Hematopoietic multipotent progenitor cell treated with erythropoietin and hydrocortisone succinate and interleukin-3 and kit ligand, for 4 days (in vitro differentiated cells): Measurements from ENCODE around the gene DISP3.

Experiments
- DNase-seq: peaks from one replicate; pipeline ENCODE4 v3.0.0-alpha.2; 2015

DISP3 gene

DNA sequence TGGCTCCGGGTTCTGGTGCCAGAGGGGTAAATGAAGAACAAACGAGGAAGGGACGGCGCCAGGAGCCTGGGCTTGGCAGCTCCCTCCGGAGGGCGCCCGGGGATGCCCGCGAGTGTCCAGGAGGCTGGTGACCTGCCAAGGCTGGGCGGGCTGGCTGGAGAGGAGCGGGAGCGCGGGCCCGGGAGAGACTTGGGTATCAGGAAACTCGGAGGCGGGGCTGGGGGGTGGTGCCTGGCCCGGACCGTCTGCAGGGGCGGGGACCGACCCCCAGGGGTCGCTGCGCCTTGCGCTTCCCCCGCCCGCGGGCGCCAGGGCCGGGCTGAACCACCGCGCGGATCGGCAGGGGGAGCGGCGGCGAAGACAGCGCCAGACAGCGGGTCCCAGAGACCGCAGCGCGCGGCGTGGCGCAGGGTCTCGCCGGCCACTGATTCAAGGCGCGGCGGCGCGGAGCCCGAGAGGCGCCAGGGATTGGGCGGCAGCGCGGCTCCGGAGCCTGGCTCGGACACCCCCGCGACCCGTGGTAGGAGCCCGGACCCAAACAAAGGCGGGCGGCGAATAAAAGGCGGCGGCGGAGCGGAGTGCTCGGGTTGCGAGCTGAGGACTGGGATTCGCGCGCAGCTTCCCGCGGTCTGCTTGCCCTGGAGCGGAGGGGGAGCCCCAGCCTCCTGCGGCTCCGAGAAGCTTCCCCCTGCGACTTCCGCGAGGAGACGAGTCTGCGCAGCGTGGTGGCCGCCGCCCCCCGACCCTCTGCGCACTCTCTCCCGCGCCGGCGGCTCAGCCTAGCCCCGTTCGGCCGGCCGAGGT is at the start of gene DISP3:
Gene DISP3 (plus strand): TSS at position 585 of the 804 bp plus-strand sequence. CDS start 21,838 bp downstream, outside the sequence.
- DNase-seq, result peak; percentile 85

- no peak for DNase-seq
Measured at GRCh38 chr1:11429226-11429625, 49.7 kb upstream of the DISP3 start.

GRCh38 chr1:11429935-11430334 is 49.0 kb upstream of the DISP3 start:
- DNase-seq, result no peak

- no peak for DNase-seq
Measured at GRCh38 chr1:11431941-11432507, 46.9 kb upstream of the DISP3 start.

DNA sequence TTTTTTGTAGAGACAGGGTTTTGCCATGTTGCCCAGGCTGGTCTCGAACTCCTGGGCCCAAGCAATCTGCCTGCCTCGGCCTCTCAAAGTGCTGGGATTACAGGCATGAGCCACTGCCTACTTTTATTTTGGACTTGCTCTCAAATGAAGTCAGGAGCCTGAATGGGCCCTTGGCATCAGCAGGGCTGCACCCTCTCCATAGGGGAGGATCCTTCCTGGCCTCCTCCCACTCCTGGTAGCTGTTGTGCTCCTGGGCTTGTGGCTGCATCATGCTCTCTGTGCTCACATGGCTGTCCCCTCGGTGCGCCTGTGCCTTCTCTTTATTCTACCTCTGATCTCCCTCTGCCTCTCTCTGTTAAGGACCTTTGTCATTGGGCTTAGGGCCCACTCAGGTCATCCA is 46.4 kb upstream of the DISP3 start:
- no peak for DNase-seq

- no peak for DNase-seq
Measured at GRCh38 chr1:11434501-11434900, 44.5 kb upstream of the DISP3 start.

DNA sequence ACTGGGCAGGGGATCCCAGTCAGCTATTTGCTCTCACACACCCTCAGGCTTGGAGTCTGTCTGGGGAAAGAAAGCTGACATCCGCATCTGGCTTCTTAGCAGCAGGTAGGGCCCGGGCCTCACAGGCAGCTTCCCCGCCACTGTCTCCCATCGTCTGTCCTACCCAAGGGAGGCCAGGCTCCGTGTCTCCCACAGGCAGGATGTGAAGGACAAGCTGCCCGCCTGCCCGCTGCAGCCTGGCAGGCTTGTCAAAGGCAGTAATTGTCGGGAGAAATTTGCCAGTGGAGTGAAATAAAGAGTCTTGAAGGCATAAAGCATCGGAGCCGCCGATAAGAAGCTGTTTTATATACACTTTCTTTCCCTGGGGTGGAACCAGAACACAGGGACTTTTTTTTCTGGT is 44.0 kb upstream of the DISP3 start:
- DNase-seq, result no peak

DNA sequence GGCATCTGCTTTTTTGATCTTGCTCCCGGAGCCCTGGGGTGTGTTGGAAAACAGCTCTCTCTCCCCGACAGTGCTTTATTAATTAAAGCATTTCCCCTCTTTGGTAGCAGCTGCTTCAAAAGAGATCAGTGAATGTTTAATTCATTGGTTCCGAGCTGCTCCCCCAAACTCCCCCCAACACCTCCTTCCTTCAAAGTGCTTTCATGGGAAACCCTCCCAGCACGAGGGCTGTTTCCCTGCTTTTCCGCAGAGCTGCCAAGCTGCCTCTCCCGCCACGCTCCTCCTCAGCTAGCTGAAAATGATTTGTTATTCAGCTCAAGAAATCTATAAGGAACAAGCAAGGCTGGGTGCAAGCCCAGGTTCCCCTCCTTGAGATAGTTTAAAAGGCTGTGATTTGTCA is 40.0 kb upstream of the DISP3 start:
- DNase-seq, result no peak

DNA sequence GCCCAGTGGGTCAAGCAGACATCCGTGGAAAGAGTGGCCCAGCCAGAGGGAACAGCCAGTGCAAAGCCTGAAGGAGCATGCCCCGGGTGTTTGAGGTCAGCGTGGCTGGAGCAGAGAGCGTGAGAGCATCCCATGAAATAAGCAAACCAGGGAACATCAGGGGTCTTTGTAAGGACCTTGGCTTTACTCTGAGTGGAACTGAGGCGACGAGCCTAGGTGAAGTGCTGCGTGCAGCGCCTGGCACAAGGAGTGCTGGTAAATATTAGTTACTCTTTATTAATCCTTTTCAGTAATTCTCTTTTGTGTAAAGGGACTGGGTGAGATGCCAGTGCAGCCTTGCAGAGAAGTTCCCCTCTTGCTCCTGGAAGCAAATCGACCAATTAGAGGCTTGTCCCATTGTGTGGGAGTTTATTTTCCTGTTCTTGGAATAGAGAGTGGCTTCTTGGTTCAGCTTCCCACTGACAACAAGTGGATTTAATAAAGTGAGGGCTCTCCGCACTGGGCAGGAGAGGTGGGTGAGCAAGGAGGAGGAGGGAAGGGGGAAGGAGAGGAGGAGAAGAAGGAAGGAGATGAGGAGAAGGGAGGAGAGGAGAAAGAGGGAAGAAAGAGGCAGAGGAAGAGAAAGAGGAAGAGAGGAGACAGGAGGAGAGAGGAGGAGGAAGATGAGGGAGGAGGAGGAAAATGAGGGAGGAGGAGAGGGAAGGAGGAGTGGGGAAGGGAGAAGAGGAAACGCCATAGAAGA is 37.6 kb upstream of the DISP3 start:
- no peak for DNase-seq

GRCh38 chr1:11443043-11443442 is 35.9 kb upstream of the DISP3 start:
- DNase-seq, result no peak

DNA sequence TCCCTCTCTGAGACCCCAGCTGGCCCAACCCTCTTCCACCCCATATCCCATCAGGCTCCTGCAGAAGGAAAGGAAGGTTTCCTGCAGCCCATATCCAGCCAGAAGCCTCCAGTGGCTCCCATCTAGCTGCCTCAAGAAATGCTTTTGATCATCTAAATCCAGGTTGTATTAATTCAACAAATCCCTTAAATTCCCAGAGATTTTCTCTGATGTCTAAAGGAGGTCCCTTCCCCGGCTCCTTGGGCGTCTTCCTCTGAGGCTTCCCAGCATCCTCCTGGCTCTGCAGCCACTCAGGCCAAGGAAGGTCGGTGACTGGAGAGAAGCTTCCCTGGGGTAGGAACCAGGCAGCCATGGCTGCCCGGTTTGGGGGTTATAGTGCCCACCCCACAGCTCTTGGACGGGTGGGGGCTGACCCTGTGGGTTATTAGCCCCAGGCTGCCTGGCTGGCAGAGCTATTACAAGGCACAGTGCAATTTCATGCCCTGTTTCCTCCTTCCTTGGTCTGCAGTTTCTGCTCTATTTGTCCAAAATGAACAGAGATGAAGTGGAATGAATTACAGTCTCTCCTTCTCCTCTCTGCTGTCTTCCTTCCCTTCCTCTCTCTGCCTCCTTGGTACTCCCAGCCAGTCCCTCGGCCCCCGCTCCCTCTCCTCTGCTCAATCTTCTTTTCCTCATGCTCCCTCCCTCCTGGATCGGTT is 34.8 kb upstream of the DISP3 start:
- no peak for DNase-seq

DNA sequence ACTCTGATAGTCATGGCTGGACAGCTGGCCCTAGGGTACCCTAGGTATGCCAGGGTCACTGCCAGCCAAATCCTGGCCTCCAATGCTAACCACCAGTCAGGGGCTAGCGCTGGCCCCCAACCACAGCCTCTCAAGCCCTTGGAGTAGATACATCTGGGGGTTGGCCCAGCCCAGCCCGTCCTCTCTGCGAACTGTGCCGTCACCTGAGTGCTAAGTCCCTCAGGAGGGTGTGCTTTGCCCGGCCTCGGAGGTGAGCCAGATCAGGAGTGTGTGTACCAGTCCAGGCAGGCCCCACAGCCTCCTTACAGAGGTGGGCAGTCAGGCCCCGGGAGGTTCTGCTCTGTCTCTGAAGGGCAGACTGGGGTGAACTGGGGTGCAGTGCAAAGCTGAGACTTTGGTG is 34.0 kb upstream of the DISP3 start:
- no peak for DNase-seq

DNA sequence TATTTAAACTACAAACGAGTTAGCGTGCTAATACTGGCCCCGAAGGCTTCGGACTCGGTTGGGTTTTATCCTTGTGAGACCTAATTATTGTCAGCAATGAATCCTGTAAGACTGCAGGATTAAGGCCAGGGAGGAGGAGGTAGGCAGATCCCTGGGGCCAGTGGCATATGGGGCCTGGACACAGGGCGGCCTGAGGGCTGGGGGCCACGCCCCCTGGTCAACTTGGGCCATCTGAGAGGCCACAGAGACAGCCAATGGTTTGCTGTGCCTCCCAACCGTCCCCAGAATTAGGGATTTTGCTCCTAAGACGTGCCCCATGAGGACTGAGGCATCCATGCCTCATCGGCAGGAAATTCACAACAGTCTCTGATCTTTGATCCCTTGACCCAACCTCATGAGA is 31.1 kb upstream of the DISP3 start:
- DNase-seq, result no peak

DNA sequence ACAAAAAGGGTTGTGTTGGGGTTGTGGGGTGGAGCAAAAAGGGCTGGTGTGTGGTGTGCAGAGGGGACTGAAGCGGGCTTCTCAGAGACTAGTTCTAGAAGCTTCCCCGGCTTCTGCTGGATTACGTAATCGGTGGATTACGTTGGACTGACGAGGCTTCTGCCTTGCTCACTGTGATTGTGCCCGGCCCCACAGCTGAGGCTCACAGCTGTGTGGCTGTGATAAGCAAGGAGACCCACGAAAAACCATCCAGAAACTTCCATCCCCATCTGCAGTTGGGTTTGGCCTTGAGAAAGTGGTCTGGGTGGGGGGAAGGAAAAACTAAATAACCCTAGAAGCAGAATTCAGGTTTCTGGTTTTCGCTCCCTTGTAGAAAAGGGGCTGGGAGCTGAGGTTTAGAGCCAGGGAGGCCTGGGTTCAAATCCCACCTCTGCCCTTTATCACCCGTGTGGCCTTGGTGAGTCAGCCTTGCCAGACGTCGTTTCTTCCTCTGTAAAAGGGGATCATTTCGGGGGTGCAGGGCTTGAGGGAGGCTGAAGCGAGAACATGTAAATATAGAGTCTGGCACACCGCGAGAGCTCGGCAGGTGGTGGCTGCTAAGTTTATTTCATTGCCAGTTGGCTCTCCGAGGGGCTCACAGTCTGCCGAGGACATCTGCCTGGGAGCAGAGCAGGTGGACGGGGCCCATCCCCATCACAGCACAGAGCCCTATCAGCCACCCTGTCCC is 30.4 kb upstream of the DISP3 start:
- peak; percentile 19 for DNase-seq

GRCh38 chr1:11449100-11449403 is 29.9 kb upstream of the DISP3 start:
- no peak for DNase-seq

- DNase-seq, result no peak
Measured at GRCh38 chr1:11450310-11450709, 28.6 kb upstream of the DISP3 start.

DNA sequence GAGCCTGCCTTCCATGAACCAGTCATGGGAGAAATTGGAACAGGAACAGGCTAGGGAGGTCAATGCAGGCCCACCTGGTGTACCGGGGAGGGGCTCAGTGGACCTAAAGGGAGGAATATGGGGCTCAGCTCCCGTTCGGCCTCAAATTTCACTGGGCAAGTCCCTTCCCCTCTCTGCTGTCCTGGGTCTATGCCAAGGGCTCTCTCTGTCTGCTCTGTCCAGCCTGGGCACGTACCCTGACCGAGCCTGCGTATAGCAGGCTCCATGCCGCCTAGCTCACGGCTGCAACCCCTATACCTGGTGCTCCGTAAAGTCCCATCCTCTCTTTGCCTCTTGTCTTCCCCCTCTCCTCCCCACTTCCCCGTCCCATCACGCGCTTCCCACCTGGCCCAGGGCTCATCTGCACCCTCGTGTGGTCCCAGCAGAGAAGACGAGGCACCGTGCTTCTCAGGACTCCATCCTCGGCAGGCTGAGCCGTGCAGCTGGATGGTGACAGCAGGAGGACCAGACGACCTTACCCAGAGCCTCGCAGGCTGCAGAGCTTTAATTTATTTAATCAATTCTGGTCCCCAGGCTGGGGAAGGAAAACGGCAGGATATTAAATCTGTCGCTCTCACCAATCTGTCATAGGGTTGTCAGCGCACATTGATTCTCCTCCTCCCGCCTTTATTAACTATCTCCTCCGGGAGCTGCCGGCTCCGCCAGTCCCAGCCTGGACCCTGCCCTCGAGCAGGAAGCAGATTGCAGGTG is 25.0 kb upstream of the DISP3 start:
- DNase-seq, result no peak

GRCh38 chr1:11455967-11456570 is 22.9 kb upstream of the DISP3 start:
- no peak for DNase-seq

DNA sequence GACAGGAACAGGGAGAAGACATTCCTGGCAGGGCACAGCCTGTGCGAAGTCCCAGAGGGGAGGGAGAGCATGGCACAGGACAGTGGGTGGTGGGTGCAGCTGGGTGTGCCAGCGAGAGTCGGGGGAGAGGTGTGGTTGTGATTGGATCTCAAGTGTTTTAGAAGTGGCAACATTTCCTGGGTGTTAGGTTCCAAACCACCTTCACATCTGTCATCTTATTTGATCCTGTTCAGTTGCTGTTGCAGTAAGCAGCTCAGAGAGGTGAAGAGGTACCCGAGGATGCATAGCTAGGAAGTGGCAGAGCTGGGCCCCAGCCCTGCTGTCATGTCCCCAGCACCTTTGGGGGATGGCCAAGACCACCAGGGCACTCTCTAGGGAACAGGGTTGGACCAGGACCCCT is 22.0 kb upstream of the DISP3 start:
- no peak for DNase-seq

DNA sequence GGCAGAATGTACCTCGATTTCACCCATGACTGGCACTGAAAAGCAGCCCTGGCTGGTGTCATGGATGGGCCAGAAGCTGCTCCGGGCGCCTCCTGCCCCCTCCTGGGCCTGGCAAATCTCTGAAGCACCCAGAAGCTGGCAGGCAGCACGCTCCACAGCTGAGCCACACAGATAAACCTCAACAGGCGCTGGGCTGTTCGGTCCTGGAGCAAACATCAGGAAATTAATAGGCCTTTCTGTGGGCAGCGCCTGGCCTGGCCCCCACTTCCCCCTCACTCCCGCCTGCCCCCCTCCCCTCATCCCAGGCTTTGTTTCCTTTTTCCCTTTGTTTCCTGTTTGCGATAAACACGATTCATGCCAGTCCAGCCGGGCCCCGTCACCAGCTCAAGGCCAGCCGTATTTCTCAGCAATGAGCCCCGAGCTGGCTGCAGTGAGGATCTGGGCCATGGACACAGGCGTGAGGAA is 20.1 kb upstream of the DISP3 start:
- DNase-seq, result peak; percentile 25

DNA sequence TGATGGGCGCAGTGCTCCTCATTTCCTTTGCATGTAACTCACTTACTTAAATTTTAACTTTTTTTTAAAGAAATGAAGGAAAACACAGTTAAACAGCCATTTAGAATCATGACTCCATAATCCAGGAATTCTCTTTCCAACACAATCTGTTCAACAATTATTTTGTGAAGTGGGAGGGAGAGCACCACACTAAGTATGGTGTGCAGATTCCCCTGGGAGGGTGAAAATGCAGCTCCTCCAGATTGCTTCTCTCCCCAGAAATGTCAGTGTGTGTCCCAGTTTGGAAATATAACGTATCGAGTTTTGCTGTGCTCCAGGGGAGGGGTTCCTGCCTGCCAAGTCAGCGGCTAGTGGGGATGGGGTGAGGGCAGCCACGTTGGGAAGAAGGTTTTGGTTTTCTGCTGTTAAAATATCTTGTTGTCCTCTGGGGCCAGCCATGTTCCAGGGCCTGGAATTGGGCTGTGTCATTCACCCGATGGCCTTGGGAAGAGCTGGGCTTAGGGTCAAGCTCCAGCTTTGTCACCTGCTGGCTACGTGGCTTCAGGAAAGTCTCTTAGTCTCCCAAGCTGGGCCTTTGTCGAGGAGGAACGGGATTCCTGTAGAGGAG is 17.3 kb upstream of the DISP3 start:
- DNase-seq, result no peak
